Parathyroid adenoma (tissue), 2 donors: ENCODE results near the gene NCOA7.

Experiments used
- H2AFZ ChIP-seq: fragments of 300-600 bp; sonication (generic); one replicate; pipeline ENCODE4 v1.7.0; 2017; ENCODE audit warnings: antibody characterized with exemption, mild to moderate bottlenecking
- H3K27ac ChIP-seq: fragments of 300-600 bp; sonication (generic); one replicate; pipeline ENCODE4 v1.7.0; 2017
- H3K27me3 ChIP-seq: fragments of 300-600 bp; sonication (generic); one replicate; pipeline ENCODE4 v1.7.0; 2017; ENCODE audit warnings: low read length; ENCODE audit not compliant: control insufficient read depth, insufficient read depth
- H3K36me3 ChIP-seq: fragments of 300-600 bp; sonication (generic); one replicate; pipeline ENCODE4 v1.7.0; 2017; ENCODE audit warnings: low read length; ENCODE audit not compliant: control insufficient read depth, insufficient read depth
- H3K4me1 ChIP-seq: fragments of 300-600 bp; sonication (generic); one replicate; pipeline ENCODE4 v1.7.0; 2017; ENCODE audit warnings: control low read depth
- H3K4me2 ChIP-seq: fragments of 300-600 bp; sonication (generic); one replicate; pipeline ENCODE4 v1.7.0; 2017; ENCODE audit warnings: low read length
- H3K4me3 ChIP-seq: fragments of 300-600 bp; sonication (generic); one replicate; pipeline ENCODE4 v1.7.0; 2017; ENCODE audit warnings: low read depth, low read length
- H3K79me2 ChIP-seq: fragments of 300-600 bp; sonication (generic); one replicate; pipeline ENCODE4 v1.7.0; 2017; ENCODE audit warnings: control low read depth
- H3K9ac ChIP-seq: fragments of 300-600 bp; sonication (generic); one replicate; pipeline ENCODE4 v1.7.0; 2017; ENCODE audit warnings: mild to moderate bottlenecking
- H3K9me3 ChIP-seq: fragments of 300-600 bp; sonication (generic); one replicate; pipeline ENCODE4 v1.7.0; 2017; ENCODE audit warnings: low read length; ENCODE audit not compliant: control insufficient read depth
- CTCF ChIP-seq: fragments of 300-600 bp; sonication (generic); IDR thresholded peaks from one replicate; pipeline ENCODE4 v1.7.0; 2017; ENCODE audit warnings: antibody characterized with exemption, mild to moderate bottlenecking
- donor health status: primary hyperparathyroidism.

Gene NCOA7

GRCh38 chr6:125747589-125748405 is 43.0 kb upstream of the NCOA7 start:
- peak overlapping the region; percentile 88 for H2AFZ ChIP-seq
- peak overlapping the region; percentile 74 for H3K4me2 ChIP-seq
- H3K27me3 ChIP-seq: no peaks in the 10 kb centered on the region
- no peaks in the 10 kb centered on the region for H3K36me3 ChIP-seq
- H3K27ac ChIP-seq: peak overlapping the region; percentile 41
- H3K9ac ChIP-seq: no peak overlapping the region
- H3K9me3 ChIP-seq: no peaks in the 10 kb centered on the region
- peak overlapping the region; percentile 74 for H3K4me3 ChIP-seq
- H3K4me1 ChIP-seq: peaks cover 7% of the 10 kb centered on the region
- H3K79me2 ChIP-seq: no peaks in the 10 kb centered on the region
- no peak for TF ChIP-seq CTCF

GRCh38 chr6:125748406-125749172 is 42.2 kb upstream of the NCOA7 start:
- Histone ChIP-seq H3K9me3 (no peaks in the 10 kb centered on the region), H3K9ac (no peak overlapping the region), H3K27ac (peak overlapping the region; percentile 41), H3K79me2 (no peaks in the 10 kb centered on the region), H3K4me2 (peak overlapping the region; percentile 74), H3K27me3 (no peaks in the 10 kb centered on the region), H3K4me3 (peak overlapping the region; percentile 74), H2AFZ (peak overlapping the region; percentile 88), H3K36me3 (no peaks in the 10 kb centered on the region), H3K4me1 (peaks cover 7% of the 10 kb centered on the region)
- TF ChIP-seq CTCF: no peak

- Histone ChIP-seq H3K4me1 (peaks cover 7% of the 10 kb centered on the region), H3K4me3 (peak within 1 kb of the TSS; percentile 79), H3K36me3 (no peaks in the 10 kb centered on the region), H3K79me2 (no peaks in the 10 kb centered on the region), H3K9ac (no peak within 1 kb of the TSS), H2AFZ (peak within 1 kb of the TSS; percentile 88), H3K27ac (peak within 1 kb of the TSS; percentile 41), H3K27me3 (no peaks in the 10 kb centered on the region), H3K4me2 (peak within 1 kb of the TSS; percentile 94), H3K9me3 (no peaks in the 10 kb centered on the region)
- TF ChIP-seq CTCF: no peak
Observed at GRCh38 chr6:125749173-125749864, 41.4 kb upstream of the NCOA7 start, which contains the start of gene HEY2. TSS of gene HEY2 (plus strand) at chr6:125749632. CDS start at chr6:125749777, 145 bp downstream.

- H3K27ac ChIP-seq: no peak overlapping the region
- H3K27me3 ChIP-seq: no peaks in the 10 kb centered on the region
- no peaks in the 10 kb centered on the region for H3K36me3 ChIP-seq
- no peak for TF ChIP-seq CTCF
- H3K4me1 ChIP-seq: peaks cover 7% of the 10 kb centered on the region
- no peaks in the 10 kb centered on the region for H3K9me3 ChIP-seq
- H3K9ac ChIP-seq: no peak overlapping the region
- H2AFZ ChIP-seq: peak overlapping the region; percentile 69
- peak overlapping the region; percentile 94 for H3K4me2 ChIP-seq
- H3K4me3 ChIP-seq: peak overlapping the region; percentile 79
- no peaks in the 10 kb centered on the region for H3K79me2 ChIP-seq
Observed at GRCh38 chr6:125749865-125750691, 40.7 kb upstream of the NCOA7 start.
